AG08395 (cell line): ENCODE data around the gene TIPIN.
A peak's percentile ranks its signal among the peaks of the same experiment; 100 is the strongest.
"Not testable (repeated sequence)": the region's sequence is repeated elsewhere in the genome, so short reads cannot be mapped to it uniquely, and the experiment has no call there.

Experiments used
- DNase-seq: peaks from one replicate; pipeline ENCODE4 v3.0.0; 2012; ENCODE audit warnings: mixed read lengths, low spot score

TIPIN gene

GRCh38 chr15:66356359-66357236 lies at the start of gene TIPIN:
Gene TIPIN (minus strand): TSS chr15:66356685. CDS start chr15:66352947, 3,738 bp downstream.
- DNase-seq: peak; percentile 98

- DNase-seq: no peak
Observed at GRCh38 chr15:66405615-66406014, 49.1 kb upstream of the TIPIN start.

GRCh38 chr15:66405007-66405406 lies 48.5 kb upstream of the TIPIN start:
- DNase-seq: no peak

- DNase-seq: no peak
Observed at GRCh38 chr15:66404532-66404931, 48.0 kb upstream of the TIPIN start.

- DNase-seq: no peak
Observed at GRCh38 chr15:66404122-66404521, 47.6 kb upstream of the TIPIN start.

- no peak for DNase-seq
Observed at GRCh38 chr15:66403323-66403722, 46.8 kb upstream of the TIPIN start.

- no peak for DNase-seq
Observed at GRCh38 chr15:66402761-66403284, 46.3 kb upstream of the TIPIN start.

GRCh38 chr15:66401130-66402021 lies 44.9 kb upstream of the TIPIN start:
- no peak for DNase-seq

GRCh38 chr15:66400351-66400774 lies 43.9 kb upstream of the TIPIN start:
- peak; percentile 15 for DNase-seq

- no peak for DNase-seq
Observed at GRCh38 chr15:66399276-66399675, 42.8 kb upstream of the TIPIN start.

- no peak for DNase-seq
Observed at GRCh38 chr15:66394915-66395314, 38.4 kb upstream of the TIPIN start.

- DNase-seq: no peak
Observed at GRCh38 chr15:66394472-66394871, 38.0 kb upstream of the TIPIN start.

GRCh38 chr15:66393037-66393436 lies 36.6 kb upstream of the TIPIN start:
- DNase-seq: not testable (repeated sequence)

GRCh38 chr15:66390678-66391077 lies 34.2 kb upstream of the TIPIN start:
- no peak for DNase-seq

GRCh38 chr15:66389859-66390381 lies 33.4 kb upstream of the TIPIN start:
- DNase-seq: no peak

- DNase-seq: no peak
Observed at GRCh38 chr15:66389098-66389858, 32.8 kb upstream of the TIPIN start.

GRCh38 chr15:66388576-66388975 lies 32.1 kb upstream of the TIPIN start:
- DNase-seq: no peak

GRCh38 chr15:66388043-66388363 lies 31.5 kb upstream of the TIPIN start:
- no peak for DNase-seq

- peak; percentile 51 for DNase-seq
Observed at GRCh38 chr15:66387163-66388042, 30.9 kb upstream of the TIPIN start.
